Suprapubic skin (tissue), 4 donors: Measurements from ENCODE around the gene OR4D2.

Experiments used
- EP300 ChIP-seq: sonication (generic); formaldehyde crosslinking; IDR thresholded peaks from one replicate; pipeline ENCODE4 v1.6.1; 2017; ENCODE audit warnings: antibody characterized with exemption
- POLR2A ChIP-seq, 2 donors: fragments of 450-650 bp; IDR thresholded peaks; one replicate each; pipeline ENCODE4 v1.6.1; 2017; ENCODE audit warnings: antibody characterized with exemption in 2 of 2, mild to moderate bottlenecking in 2 of 2, moderate library complexity in 2 of 2
- POLR2AphosphoS5 ChIP-seq, 3 donors: sonication (generic); formaldehyde crosslinking; IDR thresholded peaks; one replicate each; pipeline ENCODE4 v1.6.1; 2017; ENCODE audit warnings: antibody characterized with exemption in 3 of 3
- TF ChIP-seq, protein P1 (sequence below), 2 donors: fragments of 200-600 bp in 1 of 2; fragments of 450-650 bp in 1 of 2; sonication (generic) in 1 of 2; IDR thresholded peaks; one replicate each; pipeline ENCODE4 v1.5.1; 2016 to 2019; ENCODE audit warnings: antibody characterized with exemption in 2 of 2, mild to moderate bottlenecking in 1 of 2, moderate library complexity in 1 of 2

- TF ChIP-seq, protein P1, sequence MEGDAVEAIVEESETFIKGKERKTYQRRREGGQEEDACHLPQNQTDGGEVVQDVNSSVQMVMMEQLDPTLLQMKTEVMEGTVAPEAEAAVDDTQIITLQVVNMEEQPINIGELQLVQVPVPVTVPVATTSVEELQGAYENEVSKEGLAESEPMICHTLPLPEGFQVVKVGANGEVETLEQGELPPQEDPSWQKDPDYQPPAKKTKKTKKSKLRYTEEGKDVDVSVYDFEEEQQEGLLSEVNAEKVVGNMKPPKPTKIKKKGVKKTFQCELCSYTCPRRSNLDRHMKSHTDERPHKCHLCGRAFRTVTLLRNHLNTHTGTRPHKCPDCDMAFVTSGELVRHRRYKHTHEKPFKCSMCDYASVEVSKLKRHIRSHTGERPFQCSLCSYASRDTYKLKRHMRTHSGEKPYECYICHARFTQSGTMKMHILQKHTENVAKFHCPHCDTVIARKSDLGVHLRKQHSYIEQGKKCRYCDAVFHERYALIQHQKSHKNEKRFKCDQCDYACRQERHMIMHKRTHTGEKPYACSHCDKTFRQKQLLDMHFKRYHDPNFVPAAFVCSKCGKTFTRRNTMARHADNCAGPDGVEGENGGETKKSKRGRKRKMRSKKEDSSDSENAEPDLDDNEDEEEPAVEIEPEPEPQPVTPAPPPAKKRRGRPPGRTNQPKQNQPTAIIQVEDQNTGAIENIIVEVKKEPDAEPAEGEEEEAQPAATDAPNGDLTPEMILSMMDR (IDR thresholded peaks at IDR 0.05): no peak
- TF ChIP-seq POLR2A (IDR thresholded peaks at IDR 0.05): no peak
- no peak for TF ChIP-seq POLR2AphosphoS5 (IDR thresholded peaks at IDR 0.05)
- TF ChIP-seq EP300: no peak
Measured at GRCh38 chr17:58127846-58128245, 38.9 kb upstream of the OR4D2 start.
